Measurements from ENCODE around the gene SLC2A6. TPM values are rescaled to one million over a fixed set of nuclear protein-coding genes. Genes with fewer than 3 reads are reported as not detected.
A peak's percentile ranks its signal among the peaks of the same experiment; 100 is the strongest.

Gene SLC2A6
- total and polyA plus RNA-seq, 2 experiments from 2014 or later = 2.4 to 8.6 TPM

DNA sequence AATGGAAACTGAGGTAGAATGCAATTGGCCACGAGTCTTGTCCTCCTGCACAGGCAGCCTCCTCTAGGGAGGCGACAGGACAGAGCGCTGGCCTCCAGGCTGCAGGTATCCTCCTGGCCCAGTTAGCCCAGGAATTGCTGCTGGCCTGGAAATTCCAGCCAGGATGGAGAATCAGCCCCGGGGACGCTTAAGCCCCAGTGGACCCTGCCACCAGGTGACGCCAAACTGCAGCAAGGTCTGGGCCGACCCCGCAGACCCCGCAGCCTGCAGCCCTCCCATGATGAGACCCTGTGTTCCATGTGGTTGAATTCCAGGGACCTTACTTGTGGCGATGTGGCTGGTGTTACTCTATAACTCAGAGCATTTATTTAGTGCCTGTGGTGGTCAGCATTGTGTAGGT, 11.8 kb downstream of the SLC2A6 start:
- Histone ChIP-seq H3K4me3 (no peak overlapping the region), H3K4me1 (ENCODE audit: low read depth) (no peaks in the 10 kb centered on the region), H3K36me3 (peaks cover 3% of the 10 kb centered on the region), H3K9me3 (ENCODE audit: low read depth) (no peaks in the 10 kb centered on the region), H3K27me3 (no peaks in the 10 kb centered on the region), H3K27ac (no peak overlapping the region)
- TF ChIP-seq, protein P1, sequence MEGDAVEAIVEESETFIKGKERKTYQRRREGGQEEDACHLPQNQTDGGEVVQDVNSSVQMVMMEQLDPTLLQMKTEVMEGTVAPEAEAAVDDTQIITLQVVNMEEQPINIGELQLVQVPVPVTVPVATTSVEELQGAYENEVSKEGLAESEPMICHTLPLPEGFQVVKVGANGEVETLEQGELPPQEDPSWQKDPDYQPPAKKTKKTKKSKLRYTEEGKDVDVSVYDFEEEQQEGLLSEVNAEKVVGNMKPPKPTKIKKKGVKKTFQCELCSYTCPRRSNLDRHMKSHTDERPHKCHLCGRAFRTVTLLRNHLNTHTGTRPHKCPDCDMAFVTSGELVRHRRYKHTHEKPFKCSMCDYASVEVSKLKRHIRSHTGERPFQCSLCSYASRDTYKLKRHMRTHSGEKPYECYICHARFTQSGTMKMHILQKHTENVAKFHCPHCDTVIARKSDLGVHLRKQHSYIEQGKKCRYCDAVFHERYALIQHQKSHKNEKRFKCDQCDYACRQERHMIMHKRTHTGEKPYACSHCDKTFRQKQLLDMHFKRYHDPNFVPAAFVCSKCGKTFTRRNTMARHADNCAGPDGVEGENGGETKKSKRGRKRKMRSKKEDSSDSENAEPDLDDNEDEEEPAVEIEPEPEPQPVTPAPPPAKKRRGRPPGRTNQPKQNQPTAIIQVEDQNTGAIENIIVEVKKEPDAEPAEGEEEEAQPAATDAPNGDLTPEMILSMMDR (IDR thresholded peaks at IDR 0.05; ENCODE audit: low read depth, low read length) = peak; percentile 2
- DNase-seq (ENCODE audit: low read depth in 1 of 2, low spot score in 1 of 2) = no peak

DNA sequence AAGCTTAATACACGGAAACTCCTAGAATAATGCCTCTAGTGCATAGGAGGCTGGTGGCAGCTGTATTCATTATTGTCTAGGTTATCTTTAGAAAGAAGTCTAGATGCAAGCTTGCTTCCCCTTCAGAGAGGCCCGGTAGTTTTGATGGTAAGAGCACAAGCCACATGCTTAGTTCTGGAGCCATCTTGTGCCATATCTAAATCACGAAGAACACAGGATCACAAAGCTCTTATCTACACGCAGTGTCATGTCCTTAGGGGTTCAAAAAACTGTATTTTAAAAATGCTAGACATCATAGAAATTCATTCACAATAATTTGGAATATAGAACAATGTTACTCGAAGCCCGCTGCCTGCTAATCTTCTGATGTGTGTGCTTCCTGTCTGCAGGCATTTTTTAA, 12.9 kb downstream of the SLC2A6 start:
- H3K27ac ChIP-seq = no peak overlapping the region
- H3K9me3 ChIP-seq (ENCODE audit: low read depth) = no peaks in the 10 kb centered on the region
- no peaks in the 10 kb centered on the region for H3K27me3 ChIP-seq
- H3K36me3 ChIP-seq = peaks cover 3% of the 10 kb centered on the region
- no peaks in the 10 kb centered on the region for H3K4me1 ChIP-seq (ENCODE audit: low read depth)
- H3K4me3 ChIP-seq = no peak overlapping the region
- TF ChIP-seq, protein P1 (IDR thresholded peaks at IDR 0.05; ENCODE audit: low read depth, low read length) = no peak
- no peak for DNase-seq (ENCODE audit: low read depth in 1 of 2, low spot score in 1 of 2)

DNA sequence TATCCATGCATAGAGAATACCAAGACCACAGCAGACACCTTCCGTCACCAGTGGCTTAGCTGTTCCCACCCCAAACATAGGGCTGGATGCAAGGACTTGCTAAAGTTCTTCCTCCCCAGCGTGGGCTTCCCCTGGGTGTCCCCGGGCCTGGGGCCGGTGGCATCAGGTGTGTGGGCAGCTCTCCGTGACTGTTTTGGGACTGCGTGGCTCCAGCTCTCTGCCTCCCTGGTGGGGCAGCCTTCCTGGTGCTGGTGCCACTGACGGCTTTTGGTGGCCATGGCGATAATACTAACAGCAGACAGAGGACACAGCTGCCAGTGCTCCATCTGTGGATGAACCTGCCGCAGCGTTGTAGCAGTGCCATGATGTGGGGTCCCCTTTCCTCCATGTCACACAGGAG, 14.3 kb downstream of the SLC2A6 start:
- no peaks in the 10 kb centered on the region for H3K27me3 ChIP-seq
- no peak overlapping the region for H3K27ac ChIP-seq
- no peaks in the 10 kb centered on the region for H3K9me3 ChIP-seq (ENCODE audit: low read depth)
- DNase-seq (ENCODE audit: low read depth in 1 of 2, low spot score in 1 of 2) = no peak
- H3K4me1 ChIP-seq (ENCODE audit: low read depth) = no peaks in the 10 kb centered on the region
- TF ChIP-seq, protein P1 (IDR thresholded peaks at IDR 0.05; ENCODE audit: low read depth, low read length) = no peak
- H3K4me3 ChIP-seq = no peak overlapping the region
- H3K36me3 ChIP-seq = peaks cover 3% of the 10 kb centered on the region

DNA sequence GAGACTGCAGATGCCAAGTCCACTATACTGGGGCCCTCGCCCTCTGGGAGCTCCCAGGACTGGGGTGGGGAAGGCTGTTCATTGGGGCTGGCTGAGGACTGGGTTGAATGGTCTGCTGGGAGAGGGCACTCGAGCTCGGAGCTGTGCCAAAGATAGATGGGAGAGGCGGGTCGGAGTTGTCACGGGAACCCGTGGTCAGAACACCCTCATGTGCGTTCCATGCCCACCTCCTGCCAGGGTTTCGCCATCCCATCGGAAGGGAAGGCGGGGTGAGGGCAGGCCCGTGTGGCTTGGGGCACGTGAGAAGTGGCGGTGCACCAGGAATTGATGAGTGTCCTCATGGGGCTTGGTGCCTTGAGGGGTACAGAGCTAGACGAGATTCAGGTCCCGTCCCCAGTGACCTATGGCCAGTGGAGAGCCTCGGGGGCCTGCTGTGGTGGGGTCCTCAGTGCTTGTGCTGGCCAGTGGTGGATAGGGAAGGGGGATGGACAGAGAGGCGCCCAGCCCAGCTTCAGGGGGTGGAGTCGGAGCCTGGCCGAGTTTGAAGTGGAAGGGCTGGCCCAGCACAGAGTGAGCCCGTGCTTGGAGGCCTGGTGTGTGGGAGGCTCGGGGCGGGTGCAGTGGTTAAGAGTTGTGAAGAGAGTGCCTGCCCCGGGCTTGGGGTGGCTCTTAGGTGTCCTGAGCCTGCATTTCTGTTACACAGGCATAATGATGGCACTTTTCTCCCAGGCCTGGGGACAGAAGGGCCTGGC, 14.9 kb downstream of the SLC2A6 start:
- Histone ChIP-seq H3K27ac (no peak overlapping the region), H3K4me3 (no peak overlapping the region), H3K4me1 (ENCODE audit: low read depth) (no peaks in the 10 kb centered on the region), H3K36me3 (peaks cover 3% of the 10 kb centered on the region), H3K27me3 (no peaks in the 10 kb centered on the region), H3K9me3 (ENCODE audit: low read depth) (no peaks in the 10 kb centered on the region)
- DNase-seq (ENCODE audit: low read depth in 1 of 2, low spot score in 1 of 2) = peak in 1 of 2 donors; percentile 46
- TF ChIP-seq, protein P1 (IDR thresholded peaks at IDR 0.05; ENCODE audit: low read depth, low read length) = no peak

DNA sequence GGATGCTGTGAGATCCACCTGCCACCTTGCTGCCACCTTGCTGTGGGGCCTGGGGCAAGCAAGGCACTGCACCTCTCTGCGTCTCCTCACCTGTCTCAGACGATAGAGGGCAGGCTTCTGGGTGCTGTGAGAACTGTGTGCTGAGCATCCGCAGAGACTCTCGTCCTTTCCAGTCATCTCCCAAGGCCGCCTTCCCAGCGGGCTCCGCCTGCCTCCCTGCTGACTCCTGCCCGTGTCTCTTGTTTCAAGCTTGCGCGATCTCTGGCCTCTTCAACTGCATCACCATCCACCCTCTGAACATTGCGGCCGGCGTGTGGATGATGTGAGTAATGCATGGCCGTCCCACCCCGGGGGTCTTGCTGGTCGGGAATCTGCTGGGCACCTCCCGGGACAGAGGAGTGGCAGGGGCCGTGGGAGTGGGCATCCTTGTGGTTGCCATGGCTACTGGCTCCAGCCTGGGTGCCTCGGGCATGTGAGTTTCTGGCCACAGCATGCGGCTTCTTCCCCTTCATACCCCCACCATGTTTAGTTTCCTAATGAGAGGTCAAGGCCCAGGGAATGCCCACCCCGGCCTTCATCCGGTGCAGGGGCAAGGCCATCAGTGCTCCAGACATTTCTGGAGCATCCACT, 15.6 kb downstream of the SLC2A6 start:
- Histone ChIP-seq H3K4me1 (ENCODE audit: low read depth) (no peaks in the 10 kb centered on the region), H3K4me3 (no peak overlapping the region), H3K27ac (no peak overlapping the region), H3K27me3 (no peaks in the 10 kb centered on the region), H3K36me3 (no peaks in the 10 kb centered on the region), H3K9me3 (ENCODE audit: low read depth) (no peaks in the 10 kb centered on the region)
- TF ChIP-seq, protein P1 (IDR thresholded peaks at IDR 0.05; ENCODE audit: low read depth, low read length) = no peak
- DNase-seq (ENCODE audit: low read depth in 1 of 2, low spot score in 1 of 2) = no peak
